ENCODE data around the gene TRIM26.

- TF ChIP-seq, protein P1, sequence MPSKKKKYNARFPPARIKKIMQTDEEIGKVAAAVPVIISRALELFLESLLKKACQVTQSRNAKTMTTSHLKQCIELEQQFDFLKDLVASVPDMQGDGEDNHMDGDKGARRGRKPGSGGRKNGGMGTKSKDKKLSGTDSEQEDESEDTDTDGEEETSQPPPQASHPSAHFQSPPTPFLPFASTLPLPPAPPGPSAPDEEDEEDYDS (CRISPR knock-in tag; IDR thresholded peaks at IDR 0.05), result no peak
- no peak for TF ChIP-seq SIN3A (IDR thresholded peaks at IDR 0.05; ENCODE audit: borderline replicate concordance, low read depth, low read length)
- TF ChIP-seq BHLHE40 (IDR thresholded peaks at IDR 0.05; ENCODE audit: low read length), result no peak
- TF ChIP-seq ZNF589 (CRISPR knock-in tag; conservative IDR thresholded peaks at IDR 0.05), result no peak
- TF ChIP-seq, protein P2, sequence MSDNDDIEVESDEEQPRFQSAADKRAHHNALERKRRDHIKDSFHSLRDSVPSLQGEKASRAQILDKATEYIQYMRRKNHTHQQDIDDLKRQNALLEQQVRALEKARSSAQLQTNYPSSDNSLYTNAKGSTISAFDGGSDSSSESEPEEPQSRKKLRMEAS (IDR thresholded peaks at IDR 0.05), result no peak
- TF ChIP-seq CREM (IDR thresholded peaks at IDR 0.05), result no peak
- no peak for TF ChIP-seq CREM (CRISPR knock-in tag; IDR thresholded peaks at IDR 0.05)
Measured at GRCh38 chr6:30143780-30144179, 69.4 kb downstream of the TRIM26 start.
